DMS 273 treated with DMSO at 0.1 percent for 48 hours (cell line): ENCODE results near the gene SPP2.

Source experiments
- DNase-seq: peaks from one replicate; lab custom pipeline; 2025; lab: John Stamatoyannopoulos, UW

SPP2 gene

DNA sequence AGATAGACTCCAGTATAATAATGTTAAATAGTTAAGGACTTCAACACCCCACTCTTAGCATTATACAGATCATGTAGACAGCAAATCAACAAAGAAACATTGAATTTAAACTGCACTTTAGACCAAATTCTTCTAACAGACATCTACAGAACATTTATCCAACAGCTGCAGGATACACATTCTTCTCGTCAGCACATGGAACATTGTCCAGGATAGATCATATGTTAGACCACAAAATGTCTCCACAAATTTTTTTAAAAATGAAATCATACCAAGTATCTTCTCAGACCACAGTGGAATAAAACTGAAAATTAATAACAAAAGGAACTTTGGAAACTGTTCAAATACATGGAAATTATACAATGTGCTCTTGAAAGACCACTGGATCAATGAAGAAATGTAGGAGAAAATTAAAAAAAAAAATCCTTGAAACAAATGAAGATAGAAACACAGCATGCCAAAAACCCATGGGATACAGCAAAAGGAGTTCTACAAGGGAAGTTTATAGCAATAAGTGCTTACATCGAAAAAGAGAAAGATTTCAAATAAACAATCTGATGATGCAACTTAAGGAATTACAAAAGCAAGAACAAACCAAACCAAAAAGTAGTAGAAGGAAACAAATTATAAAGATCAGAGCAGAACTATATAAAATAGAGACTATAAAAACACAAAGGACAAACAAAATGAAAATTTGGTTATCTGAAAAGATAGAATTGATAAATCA, 12.3 kb upstream of the SPP2 start:
- DNase-seq, result no peak

GRCh38 chr2:234044157-234044556, 6.3 kb upstream of the SPP2 start:
- DNase-seq, result no peak

- DNase-seq, result no peak
Observed at GRCh38 chr2:234046521-234046920, 4.0 kb upstream of the SPP2 start.

DNA sequence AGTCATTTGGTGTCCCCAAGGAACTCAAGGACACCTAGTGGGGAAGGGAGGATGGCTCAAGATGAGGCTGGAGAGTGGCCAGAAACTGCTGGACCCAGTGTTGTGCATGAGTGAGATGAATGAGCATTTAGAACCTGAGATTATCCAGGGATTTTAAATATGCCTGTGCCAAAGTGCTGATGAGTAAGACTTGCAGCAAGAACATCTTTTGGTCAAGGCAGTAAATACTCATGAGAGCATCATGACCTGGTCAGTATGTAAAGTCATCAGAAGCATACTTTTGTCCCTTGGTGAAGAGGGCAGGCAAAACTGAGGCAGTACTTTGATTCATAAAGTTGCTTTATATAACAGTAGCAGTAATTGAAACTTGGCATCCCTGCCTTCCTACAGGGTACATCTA, 3.1 kb upstream of the SPP2 start:
- DNase-seq, result no peak

- DNase-seq, result no peak
Observed at GRCh38 chr2:234048049-234048448, 2.5 kb upstream of the SPP2 start.

DNA sequence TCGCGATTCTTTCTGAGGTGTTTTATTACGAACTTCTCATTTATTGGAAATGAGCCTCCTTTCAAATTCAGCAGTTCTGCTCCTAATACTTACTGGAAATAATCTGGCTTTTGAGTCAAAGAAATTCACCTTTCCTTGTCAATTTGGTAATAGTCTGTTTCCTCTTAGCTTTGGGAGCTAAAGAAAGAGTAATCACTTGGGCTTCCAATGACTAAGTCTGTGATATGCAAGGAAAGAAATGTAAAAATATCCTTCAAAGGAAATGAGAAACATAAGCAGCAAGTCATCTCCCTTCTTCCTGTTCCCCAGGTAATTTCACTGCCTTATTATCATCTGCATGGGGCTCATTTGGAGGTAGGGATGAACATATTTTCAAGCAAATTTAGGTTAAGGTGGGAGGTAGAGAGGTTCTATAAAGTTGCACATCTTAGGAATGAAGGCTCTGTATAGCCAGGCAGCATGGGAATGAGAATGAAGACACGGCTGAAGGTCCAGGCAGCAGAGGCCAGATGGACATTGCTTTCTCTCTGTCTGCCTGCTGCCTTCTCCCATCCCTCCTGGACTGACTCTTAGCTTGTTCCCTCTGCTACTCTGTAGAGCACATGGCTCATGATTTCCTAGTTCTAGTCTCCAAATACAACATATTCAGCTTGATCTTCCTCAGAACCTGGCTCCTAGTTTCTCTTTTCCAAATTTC, 1.0 kb downstream of the SPP2 start:
- DNase-seq, result no peak

- DNase-seq, result no peak
Observed at GRCh38 chr2:234058881-234059280, 8.4 kb downstream of the SPP2 start.

DNA sequence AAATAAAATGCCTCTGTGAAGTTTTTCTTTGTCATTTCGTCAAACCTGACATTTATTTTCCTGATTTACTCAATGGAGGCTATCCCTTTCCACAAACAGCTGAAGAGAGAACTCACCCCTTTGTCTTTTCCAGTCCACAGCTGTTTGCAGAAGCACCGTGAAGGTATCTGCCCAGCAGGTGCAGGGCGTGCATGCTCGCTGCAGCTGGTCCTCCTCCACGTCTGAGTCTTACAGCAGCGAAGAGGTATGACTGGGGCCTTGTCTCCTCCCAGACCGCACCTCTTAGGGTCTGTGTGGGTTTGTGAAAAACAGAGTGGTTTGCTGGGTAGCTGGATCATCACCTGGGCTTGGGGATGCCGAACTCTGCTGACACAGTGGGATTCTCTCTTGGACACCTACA, 9.7 kb downstream of the SPP2 start:
- DNase-seq, result no peak

DNA sequence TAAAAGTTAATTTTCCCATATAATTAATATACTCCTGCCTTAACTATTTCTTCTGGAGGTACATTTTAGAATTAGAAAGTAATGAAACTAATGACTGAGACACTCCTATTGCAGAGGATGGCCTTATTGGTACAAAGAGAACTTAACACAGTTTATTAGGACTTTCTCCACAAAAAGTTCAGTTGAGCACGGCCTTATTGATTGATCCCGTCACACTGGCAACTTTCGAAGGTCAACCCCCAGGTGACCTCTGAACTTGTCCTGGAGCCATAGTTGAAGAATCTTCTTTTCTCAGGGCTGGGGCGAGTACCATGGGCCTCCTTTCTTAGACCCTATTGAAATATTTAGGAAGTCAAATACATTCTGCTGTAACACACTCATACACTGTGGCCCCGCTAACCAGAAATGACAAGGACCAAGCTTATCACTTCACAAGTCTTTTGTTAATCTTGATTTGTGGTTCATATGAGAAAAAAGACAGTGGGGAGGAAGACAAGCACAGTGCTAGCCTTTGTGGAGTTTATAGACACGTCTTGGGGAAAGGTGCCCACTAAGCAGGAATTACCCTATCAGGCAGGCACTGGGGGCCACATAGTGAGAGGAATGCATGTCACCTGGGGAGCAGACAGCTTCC, 11.2 kb downstream of the SPP2 start:
- no peak for DNase-seq

DNA sequence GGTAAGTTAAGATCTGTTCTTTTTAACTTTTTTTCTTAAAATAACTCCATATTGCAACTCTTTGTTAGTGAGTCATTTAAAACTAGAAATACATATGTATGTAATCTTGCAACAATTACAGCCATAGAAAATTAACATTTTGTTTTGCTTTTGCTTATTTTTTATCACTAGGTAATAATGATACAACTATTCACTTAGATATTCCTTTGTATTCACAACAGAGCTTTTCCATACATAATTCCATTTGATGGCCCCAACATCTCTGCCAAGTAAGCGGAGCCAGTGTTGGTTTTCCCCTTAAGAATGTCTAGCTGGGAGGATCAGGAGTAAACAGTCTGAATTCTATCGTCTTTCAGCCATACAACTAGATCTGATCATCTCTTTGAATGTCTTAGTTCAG, 16.1 kb downstream of the SPP2 start:
- no peak for DNase-seq

DNA sequence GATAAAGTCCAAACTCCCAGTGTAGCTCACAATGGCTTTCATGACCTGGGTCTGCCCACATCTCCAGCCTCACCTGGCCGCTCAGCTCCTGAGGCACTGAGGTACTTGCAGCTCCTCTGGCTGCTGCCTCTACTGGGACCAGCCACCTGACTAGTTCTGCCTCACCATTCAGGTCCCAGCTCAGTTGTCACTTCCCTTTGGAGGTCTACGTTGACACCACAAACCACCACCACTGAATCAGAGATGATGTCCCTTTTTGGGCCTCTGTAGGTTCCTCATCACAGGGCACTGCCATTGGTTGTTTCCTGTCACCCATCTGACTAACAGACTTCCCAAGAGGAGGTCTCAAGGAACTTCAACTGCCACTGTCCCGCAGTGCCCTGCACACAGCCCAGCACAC, 21.2 kb downstream of the SPP2 start:
- DNase-seq, result no peak

DNA sequence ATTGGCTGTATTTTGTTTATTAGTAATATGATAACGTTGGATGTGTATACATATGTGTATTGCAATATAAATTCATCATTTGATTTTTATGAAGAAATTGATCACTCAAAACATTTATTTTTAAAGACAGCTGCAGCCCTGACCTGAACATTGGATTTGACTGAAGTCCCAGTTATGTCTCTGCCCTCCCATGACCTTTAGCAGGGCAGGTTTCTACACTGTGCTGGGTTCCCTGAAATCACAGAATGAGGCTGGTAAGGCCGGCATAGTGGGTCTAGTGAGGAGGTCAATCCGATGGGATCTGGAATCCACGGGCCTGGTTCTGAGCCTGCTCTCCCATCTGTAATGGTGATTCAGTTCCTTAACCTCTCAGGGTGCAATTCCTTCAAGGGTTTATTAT, 22.0 kb downstream of the SPP2 start:
- no peak for DNase-seq

GRCh38 chr2:234074751-234075517, 24.4 kb downstream of the SPP2 start:
- DNase-seq, result peak; percentile 39

DNA sequence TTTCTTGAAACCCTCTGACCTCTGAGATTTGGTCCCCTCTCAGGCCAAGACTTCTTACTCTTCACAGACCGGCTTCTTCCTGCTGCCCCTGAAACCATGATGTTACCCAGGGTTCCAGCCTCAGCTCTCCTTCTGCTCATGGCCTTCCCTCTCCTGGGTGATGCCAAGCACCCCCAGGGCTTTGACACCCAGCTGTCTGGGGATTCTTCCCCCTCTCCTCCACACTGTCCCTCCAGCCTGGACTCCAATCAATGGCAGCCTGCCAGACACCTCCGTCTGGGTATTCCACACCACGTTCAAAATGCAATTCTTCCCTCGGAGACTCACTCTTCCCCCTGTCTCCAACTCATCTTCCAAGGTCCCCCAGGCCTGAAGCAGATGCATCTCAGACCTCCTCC, 25.0 kb downstream of the SPP2 start:
- no peak for DNase-seq

DNA sequence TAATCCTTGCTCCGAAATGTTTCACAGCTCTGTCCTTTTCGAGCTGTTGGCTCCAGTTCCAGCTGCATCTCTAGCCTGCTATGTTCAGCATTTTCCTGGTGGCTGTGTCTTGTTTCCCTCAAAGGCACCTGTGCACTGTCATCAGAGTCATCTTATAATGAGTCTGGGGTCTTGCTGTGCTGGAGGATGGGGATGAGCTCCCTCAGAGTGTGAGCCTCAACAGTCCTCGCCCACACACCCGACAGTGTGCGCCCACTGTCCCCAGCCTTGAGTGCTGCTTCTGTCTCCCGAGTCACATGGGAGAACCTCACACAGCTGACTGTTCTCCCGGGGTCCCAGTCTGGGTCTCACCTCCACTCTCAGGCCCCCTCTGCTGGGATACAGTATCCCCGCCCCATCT, 25.4 kb downstream of the SPP2 start:
- DNase-seq, result no peak

DNA sequence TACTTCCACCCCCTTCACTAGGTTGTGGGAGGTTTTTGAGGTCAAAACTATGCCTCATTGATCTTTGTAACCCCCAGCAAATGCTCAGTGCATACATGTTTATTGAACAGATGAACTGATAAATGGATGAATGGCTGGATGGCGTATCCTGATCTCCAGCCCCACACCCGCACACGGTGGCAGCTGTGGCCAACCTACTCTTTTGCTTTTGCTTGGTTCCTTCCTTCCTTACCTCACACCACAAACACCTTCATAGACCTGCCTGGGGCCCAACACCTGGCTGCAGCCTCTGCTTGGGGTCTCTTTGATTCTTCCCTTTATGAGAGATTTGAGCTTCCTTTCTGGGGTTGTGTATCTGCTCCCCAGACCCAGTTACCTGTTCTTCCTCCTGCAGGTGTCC, 25.9 kb downstream of the SPP2 start:
- DNase-seq, result no peak

- no peak for DNase-seq
Observed at GRCh38 chr2:234078129-234078528, 27.6 kb downstream of the SPP2 start.

- DNase-seq, result no peak
Observed at GRCh38 chr2:234081970-234082822, 31.7 kb downstream of the SPP2 start.

- no peak for DNase-seq
Observed at GRCh38 chr2:234083572-234084348, 33.3 kb downstream of the SPP2 start.

GRCh38 chr2:234091432-234091879, 41.0 kb downstream of the SPP2 start:
- no peak for DNase-seq

DNA sequence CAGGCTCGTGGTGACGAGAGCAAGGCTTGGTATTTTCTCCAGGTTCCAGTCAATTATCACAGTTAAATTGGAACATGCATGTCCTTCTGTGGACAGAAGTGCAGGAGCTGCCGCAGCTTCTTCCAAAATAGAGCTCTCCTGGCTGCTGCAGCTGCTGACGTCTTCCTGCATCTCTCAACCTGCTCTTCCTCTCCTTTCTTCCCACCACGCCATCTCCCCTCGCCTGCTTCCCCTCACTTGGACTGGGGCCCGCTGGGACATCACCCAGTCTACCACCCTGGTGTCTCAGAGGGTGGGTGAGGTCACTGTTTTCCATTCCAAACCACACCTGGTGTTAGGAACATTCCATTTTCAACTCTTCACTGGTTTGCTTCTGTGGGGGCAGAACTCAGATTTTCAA, 41.4 kb downstream of the SPP2 start:
- no peak for DNase-seq
